Prostate gland (tissue), 2 donors: ENCODE data around the gene CDH24.

Experiments
- CTCF ChIP-seq, 4 experiments: fragments of 200-600 bp in 2 of 4; fragments of 450-650 bp in 2 of 4; sonication (generic) in 2 of 4; IDR thresholded peaks; 1 replicate in 3 of 4; 2 replicates in 1 of 4; pipeline ENCODE4 v1.5.1; 2016 to 2019; ENCODE audit warnings: antibody characterized with exemption in 4 of 4, mild to moderate bottlenecking in 2 of 4, moderate library complexity in 2 of 4
- POLR2A ChIP-seq: fragments of 450-650 bp; IDR thresholded peaks from one replicate; pipeline ENCODE4 v1.6.1; 2016; ENCODE audit warnings: antibody characterized with exemption, mild to moderate bottlenecking

DNA sequence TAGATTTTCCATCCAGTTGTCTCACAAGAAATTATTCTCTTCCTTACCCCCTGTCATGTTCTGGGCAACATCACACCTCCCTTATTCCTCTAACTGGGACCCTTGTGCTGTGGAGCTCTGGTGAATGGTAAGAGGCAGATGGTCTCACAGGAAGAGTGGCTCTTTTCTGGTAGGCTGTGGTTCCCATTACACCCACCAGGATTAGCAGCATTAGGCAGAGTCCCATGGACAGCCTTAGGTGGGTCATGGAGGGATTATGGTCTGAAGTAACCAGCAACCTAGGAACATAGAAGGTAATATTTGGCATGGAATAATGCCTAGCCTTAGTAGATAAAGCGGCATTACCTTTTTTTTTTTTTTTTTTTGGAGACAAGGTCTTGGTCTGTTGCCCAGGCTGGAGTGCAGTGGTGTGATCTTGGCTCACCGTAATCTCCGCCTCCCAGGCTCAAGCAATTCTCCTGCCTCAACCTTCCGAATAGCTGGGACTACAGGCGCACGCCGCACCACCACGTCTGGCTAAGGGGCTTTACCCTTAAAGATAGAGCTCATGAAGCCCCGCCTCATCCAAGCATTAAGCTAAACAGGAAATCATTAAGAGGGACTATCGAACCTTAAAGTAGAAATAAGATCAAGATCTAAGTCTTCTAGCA is 42.0 kb upstream of the CDH24 start:
- no peak for TF ChIP-seq CTCF (IDR thresholded peaks at IDR 0.05)
- TF ChIP-seq POLR2A: no peak
